CD4-positive, alpha-beta T cell treated with Interleukin-6 at 100 ng/mL for 8 hours (primary cell): ENCODE data around the gene COL13A1.

Source experiments
- DNase-seq: peaks from one replicate; pipeline ENCODE4 v3.0.0-alpha.2; 2020; ENCODE audit warnings: mixed read lengths, low spot score

Gene COL13A1

DNA sequence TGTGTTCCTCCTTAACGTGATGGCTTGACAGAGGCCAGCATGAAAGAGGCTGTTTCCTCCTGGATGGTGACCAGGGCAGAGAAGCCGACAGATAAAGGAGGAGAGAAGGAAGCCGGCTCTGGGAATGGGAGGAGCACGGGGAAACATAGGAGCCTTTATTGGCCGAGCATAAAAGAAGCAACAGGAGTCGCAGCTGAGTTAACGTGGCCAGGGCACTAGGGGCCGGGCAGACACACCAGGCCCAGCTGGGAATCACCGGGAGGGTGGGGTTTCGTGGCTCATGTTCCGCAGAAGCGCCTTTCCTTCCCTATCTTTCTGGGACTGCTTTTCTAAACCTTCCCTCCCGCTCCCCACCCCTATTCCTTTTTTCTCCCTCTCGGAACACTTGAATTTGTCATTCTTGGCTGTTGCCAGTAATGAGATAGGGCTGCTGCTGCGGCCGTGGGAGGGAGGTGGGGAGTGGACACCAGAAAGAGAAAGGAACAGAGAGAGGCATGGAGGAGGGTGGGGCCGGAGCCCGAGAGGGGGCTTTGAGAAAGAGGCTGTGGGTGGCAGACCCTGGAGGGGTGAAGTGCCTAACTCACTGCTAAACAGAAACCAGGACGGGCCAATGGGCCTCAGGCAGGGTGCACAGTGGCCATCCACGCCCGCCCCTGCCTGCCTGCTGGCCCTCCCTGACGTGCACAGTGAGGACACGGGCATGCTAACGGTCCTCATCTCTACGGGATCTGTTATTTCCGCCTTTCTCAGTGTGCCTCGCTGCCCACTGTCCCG is 65.2 kb downstream of the COL13A1 start:
- no peak for DNase-seq

DNA sequence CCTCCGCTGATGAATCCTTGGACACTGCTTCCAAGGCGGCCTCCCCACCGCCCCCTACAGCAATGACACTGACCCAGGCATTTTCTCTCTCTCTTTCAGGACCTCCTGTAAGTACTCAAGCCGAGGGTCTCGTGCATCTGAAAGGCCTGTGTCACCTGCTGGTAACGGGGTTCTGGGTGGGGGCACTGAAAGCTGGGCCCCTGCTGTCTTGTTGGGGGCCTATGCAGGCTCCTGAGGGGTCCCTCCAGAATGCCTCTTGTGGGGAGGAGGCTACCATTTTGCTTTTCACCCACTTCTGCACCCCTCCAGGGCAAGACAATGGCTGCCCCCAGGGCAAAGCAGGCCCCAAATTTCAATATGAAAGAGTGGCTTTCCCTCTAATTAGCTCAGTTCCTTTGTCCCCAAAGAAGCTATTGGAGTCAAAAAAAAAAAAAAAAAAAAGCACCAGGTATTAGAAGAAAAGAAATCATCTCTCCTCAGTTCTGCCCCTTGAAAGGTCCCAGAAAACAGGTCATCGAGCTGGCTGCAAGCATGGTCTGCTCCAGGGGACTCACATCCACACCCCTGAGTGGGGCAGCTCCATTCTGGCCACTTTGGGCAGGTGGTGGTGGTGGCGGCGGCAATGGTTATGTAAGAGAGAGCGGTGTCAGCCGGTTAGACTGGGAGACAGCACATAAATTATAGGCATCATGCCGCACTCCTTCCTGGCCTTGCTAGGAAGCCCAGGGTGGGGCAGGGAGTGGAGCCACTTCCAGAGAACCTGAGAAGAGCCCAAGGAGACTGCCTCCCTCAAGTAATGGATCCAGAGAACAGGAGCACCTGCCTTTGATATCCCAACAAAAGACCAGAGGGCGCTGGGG is 66.2 kb downstream of the COL13A1 start:
- DNase-seq = no peak

- DNase-seq = no peak
These were observed 67.1 kb downstream of the COL13A1 start for GRCh38 chr10:69868821-69869220.

- DNase-seq = no peak
These were observed 67.7 kb downstream of the COL13A1 start for GRCh38 chr10:69869291-69869961.

- DNase-seq = no peak
These were observed 68.9 kb downstream of the COL13A1 start for GRCh38 chr10:69870591-69870990.

DNA sequence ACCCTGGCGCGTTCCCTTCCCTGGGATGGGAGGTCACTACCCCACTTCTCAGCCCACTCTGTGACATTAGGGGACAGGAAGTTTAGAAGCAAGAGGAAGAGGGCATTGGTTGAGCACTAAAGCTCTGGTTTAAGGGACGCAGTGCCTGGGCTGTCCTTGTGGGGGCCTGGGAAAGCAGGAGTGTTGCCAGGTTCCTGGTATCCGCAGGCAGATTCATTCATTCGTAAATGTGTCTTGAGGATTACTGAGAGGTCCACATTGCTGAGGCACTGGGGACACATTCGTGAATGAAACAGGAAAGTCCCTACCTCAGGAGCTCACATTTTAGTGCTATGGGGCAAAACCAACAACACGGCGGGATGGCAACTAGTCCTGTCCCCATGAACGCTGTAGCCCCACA is 69.4 kb downstream of the COL13A1 start:
- DNase-seq = no peak

DNA sequence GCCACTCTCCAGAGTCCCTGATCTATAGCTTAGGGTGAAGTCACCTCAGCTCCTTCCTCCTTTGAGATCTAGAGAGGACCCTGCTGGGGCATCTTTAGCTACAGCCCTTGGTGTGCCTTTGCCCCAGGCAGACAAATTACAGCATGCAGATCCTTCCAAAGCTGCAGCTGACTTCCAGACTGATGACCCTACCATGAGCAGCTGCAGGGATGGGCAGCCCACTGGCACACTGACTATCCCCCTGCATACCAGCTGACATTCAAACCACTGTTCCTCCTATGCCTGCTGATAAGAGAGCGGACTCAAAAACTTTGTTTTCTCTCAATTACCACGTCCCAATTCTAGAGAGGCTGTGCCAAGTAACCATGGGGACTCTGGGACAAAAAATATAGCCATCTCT is 70.6 kb downstream of the COL13A1 start:
- no peak for DNase-seq

DNA sequence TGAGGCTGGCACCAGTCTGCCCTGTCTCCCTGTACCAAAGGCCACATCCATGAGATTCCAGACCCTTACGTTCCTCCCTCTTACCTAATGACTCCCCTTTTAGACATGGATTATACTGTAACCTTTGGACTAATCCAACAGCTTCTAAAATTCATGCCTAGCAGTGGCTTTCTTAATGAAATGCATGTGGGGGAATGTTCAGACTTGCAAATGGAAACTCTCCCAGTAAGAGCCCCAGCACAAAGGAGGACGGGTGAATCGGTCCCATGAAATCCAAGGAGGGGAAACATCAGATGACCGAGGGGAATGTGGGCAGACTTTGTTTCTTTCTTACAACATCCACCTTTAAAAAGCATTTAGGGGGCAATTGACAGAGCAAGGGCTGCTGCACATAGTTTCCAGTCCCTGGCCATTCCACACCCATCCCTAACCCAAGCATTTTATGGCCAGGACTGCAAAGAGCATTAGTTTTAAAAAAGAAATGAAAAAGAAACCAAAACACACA is 71.5 kb downstream of the COL13A1 start:
- no peak for DNase-seq

DNA sequence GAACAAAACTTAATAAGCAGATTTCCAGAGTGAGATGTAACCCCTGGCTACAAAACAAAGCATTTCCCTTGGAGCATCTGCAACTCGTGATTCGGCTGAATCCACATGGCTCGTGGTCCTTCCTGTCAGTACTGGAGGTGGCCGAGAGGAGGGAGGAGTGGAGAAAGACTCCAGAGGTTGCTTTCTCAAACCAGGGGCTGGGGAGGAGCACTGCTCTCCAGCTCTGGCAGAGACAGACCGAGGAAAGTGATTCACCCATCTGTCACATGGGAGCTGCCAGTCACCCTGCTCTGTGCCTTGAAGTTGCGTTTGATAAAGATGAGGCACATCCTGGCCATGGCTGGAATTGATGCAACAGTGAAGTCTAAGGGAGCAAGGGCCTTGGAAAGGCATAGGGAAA is 72.7 kb downstream of the COL13A1 start:
- no peak for DNase-seq

GRCh38 chr10:69875856-69876255 is 74.2 kb downstream of the COL13A1 start:
- DNase-seq = no peak

GRCh38 chr10:69876286-69876685 is 74.6 kb downstream of the COL13A1 start:
- no peak for DNase-seq

GRCh38 chr10:69876931-69877330 is 75.2 kb downstream of the COL13A1 start:
- DNase-seq = no peak

DNA sequence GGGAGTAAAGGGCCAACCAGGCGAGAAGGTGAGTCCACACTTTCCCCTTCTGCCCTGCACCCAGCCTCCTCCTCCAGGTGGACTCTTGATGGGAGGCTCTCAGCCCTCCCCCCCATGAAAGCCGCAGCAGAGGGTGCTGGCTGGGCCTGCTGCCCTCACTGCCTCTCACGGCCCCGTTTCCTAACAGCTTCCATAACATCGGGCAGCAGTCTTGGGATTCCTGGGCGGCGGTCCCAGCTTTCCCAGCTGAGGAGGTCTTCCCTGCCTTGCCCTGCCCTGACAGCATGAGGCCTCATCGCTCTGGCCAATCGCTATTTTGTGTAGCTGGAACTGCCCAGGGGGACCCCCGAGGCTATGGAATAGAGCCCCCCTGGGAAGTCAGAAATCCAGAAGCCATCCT is 76.3 kb downstream of the COL13A1 start:
- no peak for DNase-seq

GRCh38 chr10:69878951-69879350 is 77.2 kb downstream of the COL13A1 start:
- DNase-seq = no peak

GRCh38 chr10:69879634-69880257 is 78.0 kb downstream of the COL13A1 start:
- DNase-seq = no peak

DNA sequence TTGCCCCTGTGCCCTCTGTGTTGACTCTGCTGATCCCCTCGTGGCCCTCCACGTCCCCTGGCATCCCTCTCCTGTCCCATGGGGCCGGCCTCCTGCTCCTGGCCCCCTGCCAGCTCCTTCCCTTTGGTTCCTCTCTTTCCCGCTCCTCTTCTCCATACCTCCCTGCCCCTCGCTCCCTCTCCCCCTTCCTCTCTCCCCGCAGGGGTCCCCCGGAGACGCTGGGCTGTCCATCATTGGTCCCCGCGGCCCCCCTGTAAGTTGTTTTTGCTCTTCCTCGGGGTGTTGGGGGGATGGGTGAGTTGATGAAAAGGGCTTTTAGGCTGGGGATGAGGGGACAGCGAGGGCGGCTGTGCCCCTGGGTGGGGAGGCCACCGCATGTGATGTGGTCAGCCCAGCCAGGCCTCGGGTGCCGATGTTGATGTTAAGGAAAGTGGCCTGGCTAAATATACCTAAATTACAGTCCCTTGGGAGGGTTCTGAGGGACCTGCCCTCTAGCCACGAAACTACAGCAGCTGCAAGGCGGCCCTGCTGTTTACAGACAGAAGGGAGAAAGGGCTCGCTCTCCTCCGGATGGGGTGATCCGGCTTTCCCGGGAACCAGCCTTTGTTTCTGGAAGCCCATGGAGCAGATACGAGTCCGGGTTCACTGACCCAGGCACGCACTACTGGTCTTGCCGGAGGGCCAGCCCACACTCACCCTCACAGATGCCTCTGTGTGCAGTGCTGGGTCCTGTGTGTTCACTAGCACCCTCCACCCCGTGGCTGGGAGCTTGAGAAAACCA is 78.8 kb downstream of the COL13A1 start:
- no peak for DNase-seq

DNA sequence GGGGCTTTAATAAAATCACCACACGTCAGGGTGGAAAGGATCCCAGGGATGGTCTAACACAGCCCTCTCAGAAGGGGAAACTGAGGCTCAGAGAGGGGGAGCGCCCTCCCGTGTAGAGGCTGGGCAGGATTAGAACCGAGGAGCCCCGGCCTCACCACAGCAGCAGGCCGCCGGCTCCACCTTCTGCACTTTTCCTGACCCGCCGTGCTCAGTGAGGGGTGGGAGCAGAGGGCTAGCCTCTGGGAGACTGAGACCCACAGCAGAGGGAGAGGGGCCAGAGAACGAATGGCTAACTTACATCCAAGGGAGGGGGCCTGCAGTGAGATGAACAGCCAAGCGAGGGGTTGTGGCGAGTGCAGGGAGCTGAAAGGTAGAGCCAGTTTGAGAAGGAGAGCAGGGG is 79.5 kb downstream of the COL13A1 start:
- no peak for DNase-seq

DNA sequence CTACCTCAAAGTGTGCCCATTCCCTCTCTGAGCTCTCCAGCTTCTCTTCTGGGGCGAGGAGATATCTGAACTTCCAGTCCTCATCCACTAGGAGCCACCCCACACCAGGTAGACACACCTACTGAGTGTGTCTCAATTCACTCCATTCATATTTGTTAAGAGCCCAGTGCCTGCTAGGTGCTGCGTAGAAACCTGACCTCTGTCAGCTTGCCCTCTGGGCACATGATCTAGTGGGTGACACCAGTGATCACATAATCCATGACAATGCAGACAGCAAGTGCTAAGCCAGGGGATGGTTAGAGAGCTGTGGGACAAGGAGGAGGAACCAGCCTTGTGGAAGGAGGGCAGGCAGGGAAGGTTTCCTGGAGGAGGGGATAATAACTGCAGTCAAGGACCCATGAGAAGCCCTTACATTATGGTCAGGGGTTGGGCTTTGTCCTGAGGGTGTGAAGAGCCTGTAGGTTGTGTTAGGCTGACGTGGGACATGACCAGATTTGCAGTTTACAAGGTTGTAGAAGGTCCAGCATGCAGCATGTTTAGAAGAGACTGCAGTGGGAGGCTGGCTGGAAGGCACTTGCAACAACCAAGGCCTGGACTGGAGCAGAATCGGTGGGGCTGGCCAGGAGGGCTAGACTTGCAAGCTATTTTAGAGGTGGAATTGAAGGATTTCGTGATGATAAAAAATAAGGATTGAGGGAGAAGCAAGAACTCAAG is 81.8 kb downstream of the COL13A1 start:
- DNase-seq = no peak

- no peak for DNase-seq
These were observed 82.3 kb downstream of the COL13A1 start for GRCh38 chr10:69884024-69884367.

GRCh38 chr10:69884686-69885085 is 83.0 kb downstream of the COL13A1 start:
- no peak for DNase-seq
